Karpas-422 (cell line): ENCODE results near the gene PDE4DIP. TPM values are rescaled to one million over a fixed set of nuclear protein-coding genes. Genes with fewer than 3 reads are reported as not detected.
"Not testable (repeated sequence)": the region's sequence is repeated elsewhere in the genome, so short reads cannot be mapped to it uniquely, and the experiment has no call there.

Source experiments
- DNase-seq: peaks from one replicate; pipeline ENCODE4 v3.0.0-alpha.2; 2015
- H2AFZ ChIP-seq: fragments of 200-600 bp; sonication (generic); 2 replicates; pipeline ENCODE4 v1.6.1; 2014; ENCODE audit warnings: antibody characterized with exemption, low read length, mixed read lengths
- H3K27ac ChIP-seq: fragments of 200-600 bp; sonication (generic); 2 replicates; pipeline ENCODE4 v1.5.1; 2014; ENCODE audit warnings: mild to moderate bottlenecking, low read length, moderate library complexity
- H3K27me3 ChIP-seq: fragments of 200-600 bp; sonication (generic); 2 replicates; pipeline ENCODE4 v1.6.1; 2014; ENCODE audit warnings: low read length, mixed read lengths
- H3K36me3 ChIP-seq: fragments of 200-600 bp; sonication (generic); 2 replicates; pipeline ENCODE4 v1.6.1; 2014; ENCODE audit warnings: low read length, mixed read lengths; ENCODE audit not compliant: insufficient read depth
- H3K4me1 ChIP-seq: fragments of 200-600 bp; sonication (generic); 2 replicates; pipeline ENCODE4 v1.6.1; 2014; ENCODE audit warnings: mild to moderate bottlenecking, low read length, mixed read lengths
- H3K4me2 ChIP-seq: fragments of 200-600 bp; sonication (generic); 2 replicates; pipeline ENCODE4 v1.6.1; 2014; ENCODE audit warnings: low read length, low read depth, mild to moderate bottlenecking; ENCODE audit not compliant: poor library complexity, severe bottlenecking
- H3K4me3 ChIP-seq: fragments of 200-600 bp; sonication (generic); 2 replicates; pipeline ENCODE4 v1.5.1; 2014; ENCODE audit warnings: mild to moderate bottlenecking, antibody characterized with exemption, low read length, mixed read lengths
- H3K79me2 ChIP-seq: fragments of 200-600 bp; sonication (generic); 2 replicates; pipeline ENCODE4 v1.6.1; 2014; ENCODE audit warnings: mild to moderate bottlenecking, low read length, mixed read lengths
- H3K9ac ChIP-seq: fragments of 200-600 bp; sonication (generic); 2 replicates; pipeline ENCODE4 v1.6.0; 2014; ENCODE audit warnings: low read length
- H3K9me2 ChIP-seq: fragments of 200-600 bp; sonication (generic), shearing (Covaris generic); replicated peaks from 2 replicates; pipeline ENCODE4 v1.6.0; 2014; ENCODE audit warnings: mild to moderate bottlenecking, low read length, moderate library complexity; ENCODE audit not compliant: insufficient read depth
- H3K9me3 ChIP-seq: fragments of 300-700, 200-600 bp; sonication (generic); 2 replicates; pipeline ENCODE4 v1.6.1; 2014; ENCODE audit warnings: low read length, mixed read lengths
- H4K20me1 ChIP-seq: fragments of 200-600 bp; sonication (generic); 2 replicates; pipeline ENCODE4 v1.6.1; 2014; ENCODE audit warnings: mild to moderate bottlenecking, antibody characterized with exemption, low read length, low read depth; ENCODE audit not compliant: insufficient read depth
- total RNA-seq: library from RNA; depleted of rRNA; stranded (reverse); fragments of >200 nt; shearing (Covaris generic); gene quantifications from 2 replicates; pipeline ENCODE4 v1.2.3, GENCODE V29; 2014; ENCODE audit warnings: low replicate concordance

The PDE4DIP gene
- total RNA-seq, 1 experiment from 2014 or later: 15.6 TPM

DNA sequence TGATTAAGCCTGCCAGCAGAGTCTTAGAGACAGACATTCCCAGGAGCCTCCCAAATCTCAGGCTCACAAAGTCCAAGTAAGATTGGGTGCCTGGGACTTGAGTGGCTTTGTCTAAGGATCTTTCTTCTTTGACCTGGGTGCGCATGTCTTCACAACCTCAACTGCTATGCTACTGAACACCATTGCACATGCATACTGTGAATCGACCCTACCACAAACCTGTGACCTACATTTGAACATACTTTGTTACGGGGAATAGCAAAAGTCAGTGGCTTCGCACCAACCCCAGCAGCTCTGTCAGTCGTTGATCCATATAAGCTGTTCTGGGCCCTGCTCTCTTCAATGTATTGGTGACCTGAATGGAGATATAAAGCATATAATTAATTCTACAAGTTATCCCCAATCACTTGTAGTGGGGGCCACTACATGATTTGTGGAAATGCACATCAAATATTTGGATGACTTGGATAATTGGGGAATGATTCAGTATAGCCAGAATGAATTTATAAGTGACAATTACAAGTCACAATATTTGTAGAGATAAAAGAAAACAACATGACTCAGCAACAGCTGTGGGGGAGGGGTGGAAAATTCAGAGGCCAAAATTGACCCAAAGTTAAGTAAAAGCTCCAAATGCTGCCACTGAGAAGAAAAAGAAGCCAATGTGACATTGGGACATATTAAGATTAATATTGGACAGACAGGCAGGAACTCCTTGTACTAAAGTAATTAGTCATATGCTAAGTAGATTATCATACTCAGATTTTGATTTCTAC is 152.4 kb downstream of the PDE4DIP start:
- H3K4me1 ChIP-seq, H3K9me2 ChIP-seq, H3K27ac ChIP-seq, H3K4me3 ChIP-seq, H3K9me3 ChIP-seq, H3K79me2 ChIP-seq, H4K20me1 ChIP-seq, DNase-seq, H2AFZ ChIP-seq, H3K9ac ChIP-seq, H3K36me3 ChIP-seq, H3K4me2 ChIP-seq, H3K27me3 ChIP-seq: not testable (repeated sequence)

DNA sequence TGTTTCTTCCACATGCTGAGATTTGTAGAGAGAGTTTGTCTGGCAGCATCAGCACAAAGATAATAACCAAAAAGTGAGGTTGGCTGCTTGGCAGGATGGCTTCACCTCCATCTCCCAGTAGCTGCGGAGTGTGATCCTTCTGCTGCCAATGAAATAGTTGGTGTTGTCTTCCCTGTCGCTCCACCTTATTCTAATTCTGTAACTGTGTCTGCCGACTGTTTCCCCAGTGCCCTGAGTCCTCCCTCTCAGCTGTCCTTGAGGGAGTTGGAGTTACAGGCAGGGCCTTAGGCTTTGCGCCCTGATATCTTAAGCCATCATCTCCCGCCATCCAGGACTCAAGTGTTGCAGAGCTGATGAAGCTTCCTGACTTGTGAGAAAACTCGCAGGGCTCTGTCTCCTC is 153.2 kb downstream of the PDE4DIP start:
- H2AFZ ChIP-seq, H3K4me2 ChIP-seq, DNase-seq, H3K9ac ChIP-seq, H3K9me2 ChIP-seq, H3K79me2 ChIP-seq, H3K27ac ChIP-seq, H3K9me3 ChIP-seq, H3K36me3 ChIP-seq, H3K4me3 ChIP-seq, H3K27me3 ChIP-seq, H3K4me1 ChIP-seq, H4K20me1 ChIP-seq: not testable (repeated sequence)

DNA sequence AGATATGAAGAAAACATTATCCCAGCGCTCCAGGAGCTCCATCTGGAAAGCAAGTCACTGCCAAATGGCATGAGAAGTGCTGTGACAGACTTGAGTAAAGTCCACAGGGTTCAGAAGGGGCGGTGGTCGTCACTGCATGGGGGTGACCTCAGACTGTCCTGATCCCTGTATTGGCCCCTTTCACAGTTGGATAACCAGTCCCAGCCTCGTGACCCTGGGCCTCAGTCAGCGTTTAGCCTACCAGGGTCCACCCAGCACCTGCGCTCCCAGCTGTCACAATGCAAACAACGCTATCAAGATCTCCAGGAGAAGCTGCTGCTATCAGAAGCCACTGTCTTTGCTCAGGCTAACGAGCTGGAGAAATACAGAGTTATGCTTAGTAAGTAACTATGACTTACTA is 158.4 kb downstream of the PDE4DIP start:
- H3K4me2 ChIP-seq, H3K36me3 ChIP-seq, H3K4me3 ChIP-seq, H2AFZ ChIP-seq, H3K9ac ChIP-seq, H3K27ac ChIP-seq, H3K27me3 ChIP-seq, H3K9me3 ChIP-seq, H3K79me2 ChIP-seq, H3K9me2 ChIP-seq, H4K20me1 ChIP-seq, DNase-seq, H3K4me1 ChIP-seq: not testable (repeated sequence)

DNA sequence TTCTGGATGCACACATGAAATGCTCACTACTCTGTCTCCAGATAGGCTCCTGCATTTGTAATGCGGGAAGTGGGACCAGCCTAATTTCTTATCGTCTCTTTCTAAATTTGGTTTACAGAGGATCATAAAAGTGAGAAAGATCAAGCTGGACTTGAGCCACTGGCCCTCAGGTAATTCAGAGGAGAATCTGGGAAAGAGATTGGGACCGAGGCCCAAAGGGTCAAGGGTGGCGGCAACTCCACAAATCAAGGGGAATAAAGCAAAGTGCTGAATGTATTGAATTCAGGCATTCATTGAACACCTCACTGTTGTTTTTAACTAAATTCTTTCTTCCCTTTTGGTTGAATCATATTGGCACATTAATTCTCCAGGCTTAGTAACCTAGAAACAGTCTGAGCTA is 164.1 kb downstream of the PDE4DIP start:
- not testable (repeated sequence) for H3K79me2 ChIP-seq, H3K36me3 ChIP-seq

DNA sequence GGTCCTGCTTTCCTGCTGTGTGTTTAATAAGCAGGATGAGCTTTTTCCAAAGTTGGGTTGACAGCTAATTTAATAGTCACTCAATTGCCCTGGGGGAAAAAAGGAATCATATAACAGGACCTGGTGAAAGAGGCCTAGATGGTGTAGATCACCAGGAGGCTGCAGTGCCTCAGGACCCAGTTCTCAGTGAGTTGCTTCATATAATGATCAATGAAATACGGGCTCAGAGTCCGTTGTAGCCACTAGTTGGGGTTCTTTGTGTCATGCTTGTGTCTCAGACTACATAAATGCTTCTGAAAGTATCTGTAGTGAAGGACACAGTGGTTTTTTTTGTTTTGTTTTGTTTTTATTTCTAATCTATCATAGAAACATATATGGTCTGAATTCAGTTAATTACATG is 164.5 kb downstream of the PDE4DIP start:
- not testable (repeated sequence) for H3K4me2 ChIP-seq, H3K4me1 ChIP-seq, H3K9ac ChIP-seq, H3K9me3 ChIP-seq, H3K4me3 ChIP-seq, H4K20me1 ChIP-seq, H3K27me3 ChIP-seq, H3K9me2 ChIP-seq, H3K79me2 ChIP-seq, H3K36me3 ChIP-seq, DNase-seq, H2AFZ ChIP-seq, H3K27ac ChIP-seq

More for the DNA sequence above, 164.1 kb downstream of the PDE4DIP start:
- not testable (repeated sequence) for H2AFZ ChIP-seq, DNase-seq, H3K27me3 ChIP-seq, H3K27ac ChIP-seq, H4K20me1 ChIP-seq, H3K9me3 ChIP-seq, H3K4me3 ChIP-seq, H3K4me1 ChIP-seq, H3K4me2 ChIP-seq, H3K9ac ChIP-seq, H3K9me2 ChIP-seq

DNA sequence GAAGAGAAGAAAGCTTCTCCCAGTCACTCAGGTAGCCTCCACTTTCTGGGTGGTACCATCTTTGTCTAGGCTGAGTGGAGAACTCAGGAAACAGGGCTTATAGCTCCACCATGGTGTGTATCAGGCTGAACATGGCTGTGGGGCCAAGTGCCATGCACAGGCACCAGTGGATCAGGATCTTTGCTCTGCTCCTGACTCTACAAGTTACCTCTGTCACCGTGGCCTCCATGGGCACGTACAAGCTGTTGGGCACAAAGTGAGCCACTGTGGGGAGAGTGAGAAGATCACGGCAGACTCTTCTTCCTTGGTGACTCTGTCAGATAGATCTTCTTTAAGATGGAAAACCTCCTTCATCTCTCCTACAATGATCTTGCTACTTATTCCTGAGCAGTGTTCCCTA is 165.5 kb downstream of the PDE4DIP start:
- not testable (repeated sequence) for H3K9me3 ChIP-seq, H4K20me1 ChIP-seq, DNase-seq, H3K79me2 ChIP-seq, H3K4me1 ChIP-seq, H2AFZ ChIP-seq, H3K4me2 ChIP-seq, H3K27ac ChIP-seq, H3K4me3 ChIP-seq, H3K9ac ChIP-seq, H3K9me2 ChIP-seq, H3K27me3 ChIP-seq, H3K36me3 ChIP-seq

DNA sequence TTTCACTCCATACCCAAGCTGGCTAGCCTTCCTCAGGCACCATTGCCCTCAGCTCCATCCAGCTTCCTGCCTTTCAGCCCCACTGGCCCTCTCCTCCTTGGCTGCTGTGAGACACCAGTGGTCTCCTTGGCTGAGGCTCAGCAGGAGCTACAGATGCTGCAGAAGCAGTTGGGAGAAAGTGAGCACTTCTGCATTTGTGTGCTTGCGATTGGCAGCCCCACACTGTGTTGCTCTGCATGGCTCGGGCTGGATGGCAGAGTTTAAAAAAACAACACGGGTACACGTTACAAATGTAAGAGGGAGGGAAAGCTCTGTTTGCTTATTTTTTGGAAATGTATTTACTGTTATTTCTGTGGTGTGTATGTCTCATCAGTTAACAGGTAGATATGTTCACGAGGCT is 168.4 kb downstream of the PDE4DIP start:
- H3K4me1 ChIP-seq, H3K9me2 ChIP-seq, H2AFZ ChIP-seq, H4K20me1 ChIP-seq, DNase-seq, H3K4me2 ChIP-seq, H3K27me3 ChIP-seq, H3K79me2 ChIP-seq, H3K27ac ChIP-seq, H3K4me3 ChIP-seq, H3K9me3 ChIP-seq, H3K9ac ChIP-seq, H3K36me3 ChIP-seq: not testable (repeated sequence)

DNA sequence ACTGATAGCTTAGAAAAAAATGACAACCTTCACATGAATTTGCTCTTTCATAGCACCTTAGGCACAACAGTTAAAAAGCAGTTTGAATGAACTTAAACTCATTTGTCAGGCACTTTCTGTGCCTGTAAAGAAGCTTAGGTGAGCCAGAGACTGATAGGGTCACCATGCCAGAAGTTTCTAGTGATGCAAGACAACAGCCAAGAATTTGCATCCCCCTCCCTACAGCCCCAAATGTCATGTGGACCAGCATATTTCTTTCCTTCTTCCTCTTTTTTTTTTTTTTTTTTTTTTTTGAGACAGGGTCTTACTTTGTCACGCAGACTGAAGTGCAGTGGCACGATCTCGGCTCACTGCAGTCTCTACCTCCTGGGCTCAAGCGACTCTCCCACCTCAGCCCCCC is 169.3 kb downstream of the PDE4DIP start:
- DNase-seq, H3K9me2 ChIP-seq: not testable (repeated sequence)

DNA sequence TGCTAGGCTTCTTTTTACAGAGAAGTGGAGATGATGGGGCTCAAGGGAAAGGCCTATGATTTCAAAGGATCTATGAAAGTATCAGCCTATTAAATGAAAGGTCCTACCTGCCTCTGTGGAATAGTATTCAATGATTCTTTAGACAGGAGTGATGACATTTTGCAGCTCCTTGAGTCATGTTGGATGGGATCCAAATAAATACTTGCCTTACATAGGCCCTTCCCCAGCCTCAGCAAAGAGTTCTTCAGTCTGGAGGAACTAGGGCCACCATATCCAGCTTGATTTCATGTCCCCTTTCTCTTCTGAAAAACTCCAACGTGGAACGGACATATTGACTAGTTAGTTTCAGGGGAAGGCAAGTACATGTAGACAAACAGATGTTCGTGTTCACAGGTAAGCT is 171.3 kb downstream of the PDE4DIP start:
- not testable (repeated sequence) for H3K9me3 ChIP-seq, H3K79me2 ChIP-seq, H3K9me2 ChIP-seq, H3K27ac ChIP-seq, H3K27me3 ChIP-seq, DNase-seq, H2AFZ ChIP-seq, H3K36me3 ChIP-seq, H3K4me2 ChIP-seq, H4K20me1 ChIP-seq, H3K4me1 ChIP-seq, H3K9ac ChIP-seq, H3K4me3 ChIP-seq

More for the DNA sequence above, 169.3 kb downstream of the PDE4DIP start:
- not testable (repeated sequence) for H2AFZ ChIP-seq, H3K36me3 ChIP-seq, H4K20me1 ChIP-seq, H3K4me2 ChIP-seq, H3K4me3 ChIP-seq, H3K79me2 ChIP-seq, H3K4me1 ChIP-seq, H3K9ac ChIP-seq, H3K27ac ChIP-seq, H3K9me3 ChIP-seq, H3K27me3 ChIP-seq
